Skin of body (tissue), 2 donors: ENCODE data around the gene SAE1. TPM values are rescaled to one million over a fixed set of nuclear protein-coding genes. Genes with fewer than 3 reads are reported as not detected.

Source experiments
- DNase-seq: peaks from one replicate; lab custom pipeline; 2025; lab: John Stamatoyannopoulos, UW
- total RNA-seq: library from RNA; depleted of rRNA; stranded (reverse); fragments of >200 nt; gene quantifications from one replicate; pipeline ENCODE4 v1.2.3, GENCODE V29; 2014

SAE1 gene
- total RNA-seq, 1 donor from 2014 or later, result 55.8 TPM

GRCh38 chr19:47106821-47107201, 23.8 kb upstream of the SAE1 start:
- DNase-seq, result no peak

- no peak for DNase-seq
These were observed 23.3 kb upstream of the SAE1 start for GRCh38 chr19:47107202-47107952.

- no peak for DNase-seq
These were observed 22.5 kb upstream of the SAE1 start for GRCh38 chr19:47107953-47108746.

- no peak for DNase-seq
These were observed 21.5 kb upstream of the SAE1 start for GRCh38 chr19:47109177-47109540.

GRCh38 chr19:47109541-47110375, 20.9 kb upstream of the SAE1 start:
- peak; percentile 55 for DNase-seq

- DNase-seq, result no peak
These were observed 20.1 kb upstream of the SAE1 start for GRCh38 chr19:47110521-47111005.

GRCh38 chr19:47111006-47111621, 19.5 kb upstream of the SAE1 start:
- DNase-seq, result no peak

GRCh38 chr19:47111682-47112165, 18.9 kb upstream of the SAE1 start:
- no peak for DNase-seq

GRCh38 chr19:47112166-47112996, 18.3 kb upstream of the SAE1 start:
- peak; percentile 86 for DNase-seq

GRCh38 chr19:47112997-47113849, 17.4 kb upstream of the SAE1 start, which contains the start of gene ZC3H4:
Gene ZC3H4 (minus strand): TSS chr19:47113776. CDS start chr19:47112584, 1,192 bp downstream.
- peak; percentile 99 for DNase-seq

GRCh38 chr19:47113850-47114651, 16.6 kb upstream of the SAE1 start:
- no peak for DNase-seq

- DNase-seq, result no peak
These were observed 10.1 kb upstream of the SAE1 start for GRCh38 chr19:47120470-47121067.

- no peak for DNase-seq
These were observed 8.0 kb upstream of the SAE1 start for GRCh38 chr19:47122359-47123335.

GRCh38 chr19:47123406-47123805, 7.2 kb upstream of the SAE1 start:
- DNase-seq, result no peak

GRCh38 chr19:47124937-47125668, 5.5 kb upstream of the SAE1 start:
- DNase-seq, result peak; percentile 58

- DNase-seq, result no peak
These were observed 5.0 kb upstream of the SAE1 start for GRCh38 chr19:47125669-47125938.
